C4-2B (cell line): ENCODE results near the gene SLX4IP.
A peak's percentile ranks its signal among the peaks of the same experiment; 100 is the strongest.

Experiments
- H3K27ac ChIP-seq: fragments of 450-650 bp; 2 replicates; pipeline ENCODE4 v1.5.1; 2017
- ZFX ChIP-seq: fragments of 450-650 bp; IDR thresholded peaks from 2 replicates; pipeline ENCODE4 v1.6.1; 2017
- TF ChIP-seq, protein P1 (sequence below): fragments of 450-650 bp; conservative IDR thresholded peaks from 2 replicates; pipeline ENCODE4 v1.5.1; 2017; ENCODE audit warnings: mild to moderate bottlenecking

Gene SLX4IP

DNA sequence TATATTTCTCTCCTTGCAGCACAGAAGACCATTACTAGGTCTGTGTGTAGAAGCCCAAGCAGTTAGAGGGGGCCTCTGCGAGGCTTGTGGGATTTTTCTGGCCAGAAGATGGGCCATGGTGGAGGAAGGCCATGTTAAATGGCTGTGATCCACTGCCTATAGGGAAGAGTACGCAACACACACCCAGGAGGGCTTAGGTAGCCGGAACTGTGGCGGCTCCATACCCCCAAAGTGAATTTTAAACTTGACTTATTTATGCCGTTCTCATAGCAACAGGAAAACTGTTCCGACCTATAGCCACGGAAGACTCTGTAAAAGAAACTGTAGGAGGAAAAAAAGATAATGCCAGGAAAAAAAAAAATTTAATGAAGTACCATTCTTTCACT lies 69.5 kb downstream of the SLX4IP start:
- no peak for TF ChIP-seq ZFX
- TF ChIP-seq, protein P1, sequence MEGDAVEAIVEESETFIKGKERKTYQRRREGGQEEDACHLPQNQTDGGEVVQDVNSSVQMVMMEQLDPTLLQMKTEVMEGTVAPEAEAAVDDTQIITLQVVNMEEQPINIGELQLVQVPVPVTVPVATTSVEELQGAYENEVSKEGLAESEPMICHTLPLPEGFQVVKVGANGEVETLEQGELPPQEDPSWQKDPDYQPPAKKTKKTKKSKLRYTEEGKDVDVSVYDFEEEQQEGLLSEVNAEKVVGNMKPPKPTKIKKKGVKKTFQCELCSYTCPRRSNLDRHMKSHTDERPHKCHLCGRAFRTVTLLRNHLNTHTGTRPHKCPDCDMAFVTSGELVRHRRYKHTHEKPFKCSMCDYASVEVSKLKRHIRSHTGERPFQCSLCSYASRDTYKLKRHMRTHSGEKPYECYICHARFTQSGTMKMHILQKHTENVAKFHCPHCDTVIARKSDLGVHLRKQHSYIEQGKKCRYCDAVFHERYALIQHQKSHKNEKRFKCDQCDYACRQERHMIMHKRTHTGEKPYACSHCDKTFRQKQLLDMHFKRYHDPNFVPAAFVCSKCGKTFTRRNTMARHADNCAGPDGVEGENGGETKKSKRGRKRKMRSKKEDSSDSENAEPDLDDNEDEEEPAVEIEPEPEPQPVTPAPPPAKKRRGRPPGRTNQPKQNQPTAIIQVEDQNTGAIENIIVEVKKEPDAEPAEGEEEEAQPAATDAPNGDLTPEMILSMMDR, result no peak
- peak overlapping the region; percentile 20; the same call in 1 of the 2 replicates for H3K27ac ChIP-seq

DNA sequence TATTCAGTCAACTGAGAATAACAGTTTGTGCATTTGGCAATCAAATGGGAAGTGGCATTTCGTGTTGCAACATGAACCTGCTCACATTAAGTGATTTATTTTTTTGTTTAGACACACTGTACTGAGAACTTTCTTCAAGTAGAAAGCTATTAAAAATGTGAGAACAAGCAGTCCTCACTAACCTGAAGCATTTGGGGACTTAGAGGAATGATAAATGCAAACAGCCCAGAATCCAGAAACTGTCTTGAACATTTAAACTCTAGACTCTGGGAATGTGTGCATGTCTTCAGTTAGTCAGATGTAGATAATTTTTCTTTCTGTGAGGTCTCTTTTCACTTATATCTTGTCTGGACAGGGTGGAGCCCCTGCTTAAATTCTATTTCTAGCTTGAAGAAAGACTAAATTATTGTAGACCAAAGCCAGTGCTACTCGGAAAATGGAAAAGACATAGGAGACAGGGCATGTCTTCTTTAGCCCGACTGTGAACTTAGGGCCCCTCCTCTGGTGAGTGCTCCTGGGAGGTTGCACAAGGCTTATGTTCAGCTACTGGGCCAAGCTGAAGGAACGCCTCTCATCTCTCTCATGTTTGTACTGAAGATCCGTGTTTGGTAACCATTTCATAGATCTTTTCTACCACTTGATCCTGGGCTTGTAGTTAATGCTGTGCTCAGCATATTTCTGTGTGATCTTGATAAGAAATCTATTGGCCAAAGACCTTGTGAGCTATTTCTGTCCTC lies 70.1 kb downstream of the SLX4IP start:
- peak overlapping the region; percentile 35; the same call in 1 of the 2 replicates for H3K27ac ChIP-seq
- TF ChIP-seq, protein P1, result no peak
- no peak for TF ChIP-seq ZFX

DNA sequence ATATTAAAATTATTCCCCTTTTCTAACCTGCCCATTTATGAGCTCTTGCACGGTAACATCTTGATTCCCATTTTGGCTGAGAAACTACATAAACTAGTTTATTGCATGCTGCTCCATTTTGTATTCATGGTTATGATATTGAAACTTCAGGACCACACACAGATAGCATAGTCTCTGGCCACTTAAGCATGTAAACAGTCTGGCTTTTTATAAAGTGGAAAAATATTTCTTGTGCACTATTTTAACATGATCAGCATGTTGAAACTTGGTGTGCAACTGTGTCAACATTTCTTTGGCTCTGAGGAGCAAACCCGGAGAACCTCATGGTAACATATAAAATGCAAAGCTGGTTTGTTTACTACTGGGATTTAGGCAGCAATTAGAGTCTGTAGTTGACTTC lies 70.7 kb downstream of the SLX4IP start:
- no peak overlapping the region for H3K27ac ChIP-seq
- TF ChIP-seq, protein P1, result no peak
- TF ChIP-seq ZFX, result no peak

DNA sequence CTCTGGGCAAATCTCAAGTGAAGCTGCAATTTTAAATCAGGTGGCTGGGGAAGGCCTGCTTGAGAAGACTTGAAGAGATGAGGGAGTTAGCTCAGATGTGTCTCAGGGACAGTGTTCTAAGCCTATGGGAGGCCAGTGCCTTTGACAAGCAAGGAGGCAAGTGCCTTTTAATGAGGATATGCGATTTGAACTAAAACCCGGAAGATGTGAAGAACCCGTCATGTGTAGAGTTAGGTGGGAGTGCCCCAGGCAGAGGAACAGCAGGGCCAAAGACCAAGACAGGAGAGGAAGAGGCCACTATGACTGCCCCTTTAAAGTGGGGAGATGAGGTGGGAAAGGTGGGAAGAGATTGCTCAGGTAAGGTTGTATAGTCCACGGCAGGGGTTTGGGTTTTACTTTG lies 71.9 kb downstream of the SLX4IP start:
- TF ChIP-seq ZFX, result no peak
- TF ChIP-seq, protein P1, result no peak

DNA sequence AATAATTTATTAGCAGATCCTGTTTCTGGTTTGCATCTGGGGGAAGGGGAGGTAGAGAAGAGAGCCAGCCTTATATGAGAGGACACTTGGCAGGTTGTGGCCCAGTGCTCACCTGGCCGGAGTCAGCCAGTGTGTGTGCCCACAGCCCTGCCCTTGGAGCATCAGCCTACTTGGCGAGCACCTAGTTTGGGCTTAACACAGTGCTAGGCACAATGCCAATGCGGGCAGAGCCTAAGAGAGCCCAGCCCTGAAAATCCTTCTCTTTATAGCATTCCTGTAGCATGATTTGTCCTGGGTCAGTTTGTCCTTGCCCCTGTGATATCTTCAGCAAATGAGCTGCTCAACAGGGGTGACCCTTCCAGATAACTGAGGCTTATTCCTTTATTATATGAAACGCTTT lies 73.0 kb downstream of the SLX4IP start:
- TF ChIP-seq ZFX, result no peak
- TF ChIP-seq, protein P1, result no peak
- peak overlapping the region; percentile 60 for H3K27ac ChIP-seq

More for the DNA sequence above, 71.9 kb downstream of the SLX4IP start:
- H3K27ac ChIP-seq, result peak overlapping the region; percentile 69

DNA sequence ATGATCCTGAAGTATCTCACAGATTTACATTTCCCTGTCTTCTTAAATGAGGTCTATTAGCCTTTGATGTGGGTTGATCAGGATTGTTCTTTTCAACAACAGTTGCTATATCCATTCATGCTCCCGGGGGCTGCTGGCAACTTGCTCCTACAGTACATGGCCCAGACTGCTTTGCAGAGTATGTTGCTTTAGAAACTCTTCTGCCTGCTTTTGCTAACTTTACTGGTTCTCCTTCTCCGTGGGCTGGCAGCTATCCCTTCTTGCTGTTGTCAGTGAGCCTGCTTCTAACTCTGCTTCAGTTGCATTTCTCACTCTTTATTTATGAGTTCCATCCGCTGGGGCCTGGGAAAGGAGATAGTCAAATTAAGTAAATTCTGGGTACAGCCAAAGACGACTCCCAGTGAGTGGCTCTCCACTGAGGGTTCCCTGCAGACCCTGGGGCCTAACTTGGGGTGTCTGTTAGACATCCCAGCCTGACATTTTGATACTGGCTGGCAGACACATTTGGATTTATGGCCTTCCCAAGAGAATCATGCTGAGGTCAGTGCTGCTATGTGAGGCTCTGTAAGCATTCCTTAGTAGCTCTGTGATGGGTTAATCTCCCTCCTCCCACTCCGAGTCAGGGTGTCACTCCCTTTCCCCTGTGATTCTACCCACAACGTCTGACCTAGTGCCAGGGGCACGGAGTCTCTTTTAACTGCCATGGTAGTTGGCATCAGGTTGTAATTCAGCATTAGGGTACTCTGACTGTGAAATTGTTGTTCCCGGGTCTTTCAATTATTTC lies 73.6 kb downstream of the SLX4IP start:
- H3K27ac ChIP-seq, result peak overlapping the region; percentile 60
- no peak for TF ChIP-seq ZFX
- TF ChIP-seq, protein P1, result no peak

DNA sequence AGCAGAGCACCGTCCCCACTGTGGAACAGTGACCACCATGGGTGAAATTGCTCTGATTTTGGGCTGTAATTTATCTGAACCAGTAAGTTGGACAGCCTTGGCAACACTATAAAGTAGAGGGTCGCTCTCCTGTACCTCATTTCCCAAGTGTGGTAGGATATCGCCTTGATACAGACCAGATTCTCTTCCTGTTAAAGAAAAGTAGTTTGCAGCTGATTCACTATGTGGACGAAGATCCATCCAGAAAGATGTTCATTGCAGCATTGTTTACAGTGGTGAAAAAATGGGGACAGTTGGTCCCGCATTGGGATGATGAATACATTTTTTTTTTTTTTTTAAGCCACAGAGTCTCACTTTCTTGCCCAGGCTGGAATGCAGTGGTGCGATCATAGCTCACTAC lies 74.3 kb downstream of the SLX4IP start:
- no peak for TF ChIP-seq ZFX
- TF ChIP-seq, protein P1, result no peak
- H3K27ac ChIP-seq, result no peak overlapping the region; the same call in 1 of the 2 replicates
